ENCODE results near the gene ODC1. TPM values are rescaled to one million over a fixed set of nuclear protein-coding genes. Genes with fewer than 3 reads are reported as not detected.
A peak's percentile ranks its signal among the peaks of the same experiment; 100 is the strongest.

ODC1 gene
- total RNA-seq, 1 experiment from 2014 or later = 78.4 TPM

DNA sequence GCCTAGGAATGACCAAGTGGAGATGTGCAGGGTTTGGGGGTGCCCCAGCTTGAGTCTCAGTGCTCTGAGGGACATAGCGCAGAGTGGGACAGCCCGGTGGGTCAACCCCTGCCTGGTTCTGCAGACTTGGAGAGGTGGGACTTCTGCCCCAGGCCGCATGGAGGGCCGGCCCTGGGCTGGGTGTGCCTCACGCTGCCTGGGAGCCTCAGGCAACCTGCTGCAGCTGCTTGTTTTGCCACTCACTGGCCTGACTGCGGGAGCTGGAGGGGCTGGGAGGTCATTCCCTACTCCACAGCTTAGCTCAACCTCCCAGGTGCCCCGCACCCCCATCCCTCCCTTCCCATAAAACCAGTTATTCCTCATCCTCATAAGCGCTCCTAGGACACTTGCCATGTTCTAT lies 33.1 kb downstream of the ODC1 start:
- Mint-ChIP-seq H3K36me3 (ENCODE audit: insufficient read depth, unreplicated experiment) (peaks cover 6% of the 10 kb centered on the region), H3K9me3 (ENCODE audit: low read depth, unreplicated experiment) (no peaks in the 10 kb centered on the region), H3K27ac (ENCODE audit: unreplicated experiment) (no peak overlapping the region), H3K4me3 (ENCODE audit: low read depth, unreplicated experiment) (no peak overlapping the region), H3K27me3 (ENCODE audit: unreplicated experiment) (no peaks in the 10 kb centered on the region), H3K4me1 (ENCODE audit: low read depth, unreplicated experiment) (peaks cover 26% of the 10 kb centered on the region)
- TF ChIP-seq CTCF (IDR thresholded peaks at IDR 0.05; ENCODE audit: unreplicated experiment) = no peak
- BruUV-seq (replicated peaks) = no TSS peak
- DNase-seq = no peak
- intact Hi-C loops (cut with micrococcal nuclease; ENCODE audit: unreplicated experiment) = no loop called here
- CTCF ChIA-PET = no interaction called here

DNA sequence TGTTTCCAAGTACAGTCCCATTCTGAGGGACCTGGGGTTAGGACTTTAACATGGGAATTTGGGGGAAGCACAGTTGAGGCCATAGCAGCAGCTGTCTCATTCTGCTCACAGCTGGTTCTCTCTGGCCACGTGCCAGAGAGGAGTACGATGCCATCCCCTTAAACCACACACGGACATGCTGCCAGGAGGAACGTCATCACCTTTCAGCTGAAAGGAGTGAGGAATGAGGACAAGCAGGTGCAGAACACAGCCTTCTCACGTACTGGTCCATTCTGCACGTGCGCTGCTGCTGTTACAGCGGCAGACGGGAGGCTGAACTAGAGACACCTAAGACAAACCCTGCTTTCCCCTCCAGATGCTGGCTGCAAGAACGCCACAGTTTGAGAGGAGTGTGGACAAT lies 33.5 kb downstream of the ODC1 start:
- no peak overlapping the region for H3K4me3 Mint-ChIP-seq (ENCODE audit: low read depth, unreplicated experiment)
- no peak overlapping the region for H3K27ac Mint-ChIP-seq (ENCODE audit: unreplicated experiment)
- no peaks in the 10 kb centered on the region for H3K9me3 Mint-ChIP-seq (ENCODE audit: low read depth, unreplicated experiment)
- intact Hi-C loops (cut with micrococcal nuclease; ENCODE audit: unreplicated experiment) = no loop called here
- no peak for DNase-seq
- BruUV-seq (replicated peaks) = no TSS peak
- H3K4me1 Mint-ChIP-seq (ENCODE audit: low read depth, unreplicated experiment) = peaks cover 26% of the 10 kb centered on the region
- H3K27me3 Mint-ChIP-seq (ENCODE audit: unreplicated experiment) = no peaks in the 10 kb centered on the region
- TF ChIP-seq CTCF (IDR thresholded peaks at IDR 0.05; ENCODE audit: unreplicated experiment) = no peak
- peaks cover 9% of the 10 kb centered on the region for H3K36me3 Mint-ChIP-seq (ENCODE audit: insufficient read depth, unreplicated experiment)
- CTCF ChIA-PET = interaction anchor here (1.8 kb wide), 1 partner anchor 20 kb away, joined by 8 read pairs; no protein-coding TSS in a partner anchor

DNA sequence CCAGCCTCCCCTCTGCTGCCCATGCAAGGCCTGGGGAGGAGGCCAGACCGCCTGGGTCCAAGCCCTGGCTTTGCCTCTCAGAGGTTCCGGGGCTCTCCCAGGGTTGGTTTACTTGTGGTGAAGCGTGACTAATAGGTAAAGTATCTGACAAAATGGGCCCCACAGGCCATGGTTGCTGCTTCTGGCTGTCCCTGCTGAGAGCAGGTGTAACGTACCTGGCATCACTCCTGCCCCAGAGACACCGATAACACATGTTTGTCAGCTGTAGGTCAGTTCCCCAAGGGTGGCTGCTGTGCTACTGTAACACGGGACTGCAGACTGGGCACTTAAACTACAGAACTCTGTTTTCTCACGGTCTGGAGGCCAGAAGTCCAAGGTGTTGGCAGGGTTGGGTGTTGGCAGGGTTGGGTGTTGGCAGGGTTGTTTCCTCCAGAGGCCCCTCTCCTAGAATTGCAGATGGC lies 34.1 kb downstream of the ODC1 start:
- intact Hi-C loops (cut with micrococcal nuclease; ENCODE audit: unreplicated experiment) = no loop called here
- no peak overlapping the region for H3K4me3 Mint-ChIP-seq (ENCODE audit: low read depth, unreplicated experiment)
- H3K27me3 Mint-ChIP-seq (ENCODE audit: unreplicated experiment) = no peaks in the 10 kb centered on the region
- DNase-seq = peak; percentile 77
- peaks cover 12% of the 10 kb centered on the region for H3K36me3 Mint-ChIP-seq (ENCODE audit: insufficient read depth, unreplicated experiment)
- no peaks in the 10 kb centered on the region for H3K9me3 Mint-ChIP-seq (ENCODE audit: low read depth, unreplicated experiment)
- CTCF ChIA-PET = interaction anchor here (1.8 kb wide), 1 partner anchor 20 kb away, joined by 8 read pairs; no protein-coding TSS in a partner anchor
- TF ChIP-seq CTCF (IDR thresholded peaks at IDR 0.05; ENCODE audit: unreplicated experiment) = no peak
- BruUV-seq (replicated peaks) = no TSS peak
- H3K27ac Mint-ChIP-seq (ENCODE audit: unreplicated experiment) = peak overlapping the region; percentile 36
- peaks cover 27% of the 10 kb centered on the region for H3K4me1 Mint-ChIP-seq (ENCODE audit: low read depth, unreplicated experiment)

DNA sequence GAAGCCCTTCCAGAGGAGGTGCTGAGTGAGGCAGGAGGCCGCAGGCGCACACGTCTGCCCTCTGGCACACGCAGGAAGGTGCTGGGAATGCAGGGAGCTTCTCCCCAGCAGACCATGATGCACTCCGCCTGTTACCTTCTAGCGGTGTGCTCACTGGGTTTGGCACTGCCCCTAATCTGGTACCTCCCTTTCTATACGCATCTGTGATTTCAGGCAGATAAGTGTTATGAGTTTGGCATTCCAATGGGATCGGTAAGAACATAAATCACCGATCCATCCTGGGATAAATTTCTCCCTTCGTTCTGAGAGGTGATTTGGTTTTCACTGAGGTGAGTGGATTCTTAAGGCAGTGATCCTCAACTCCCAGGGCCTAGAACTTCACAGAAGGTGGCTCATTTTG lies 34.6 kb downstream of the ODC1 start:
- Mint-ChIP-seq H3K27me3 (ENCODE audit: unreplicated experiment) (no peaks in the 10 kb centered on the region), H3K4me1 (ENCODE audit: low read depth, unreplicated experiment) (peaks cover 32% of the 10 kb centered on the region), H3K36me3 (ENCODE audit: insufficient read depth, unreplicated experiment) (peaks cover 17% of the 10 kb centered on the region), H3K4me3 (ENCODE audit: low read depth, unreplicated experiment) (no peak overlapping the region), H3K27ac (ENCODE audit: unreplicated experiment) (peak overlapping the region; percentile 36), H3K9me3 (ENCODE audit: low read depth, unreplicated experiment) (no peaks in the 10 kb centered on the region)
- TF ChIP-seq CTCF (IDR thresholded peaks at IDR 0.05; ENCODE audit: unreplicated experiment) = no peak
- intact Hi-C loops (cut with micrococcal nuclease; ENCODE audit: unreplicated experiment) = no loop called here
- DNase-seq = no peak
- CTCF ChIA-PET = interaction anchor here (1.8 kb wide), 1 partner anchor 21 kb away, joined by 8 read pairs; no protein-coding TSS in a partner anchor
- BruUV-seq (replicated peaks) = no TSS peak

All from Calu3 (cell line).